GM19238 (cell line): Measurements from ENCODE around the gene ORM1.
A peak's percentile ranks its signal among the peaks of the same experiment; 100 is the strongest.

Source experiments
- DNase-seq: peaks from one replicate; pipeline ENCODE4 v3.0.0; 2011; ENCODE audit warnings: low spot score; ENCODE audit not compliant: insufficient read length

ORM1 gene

DNA sequence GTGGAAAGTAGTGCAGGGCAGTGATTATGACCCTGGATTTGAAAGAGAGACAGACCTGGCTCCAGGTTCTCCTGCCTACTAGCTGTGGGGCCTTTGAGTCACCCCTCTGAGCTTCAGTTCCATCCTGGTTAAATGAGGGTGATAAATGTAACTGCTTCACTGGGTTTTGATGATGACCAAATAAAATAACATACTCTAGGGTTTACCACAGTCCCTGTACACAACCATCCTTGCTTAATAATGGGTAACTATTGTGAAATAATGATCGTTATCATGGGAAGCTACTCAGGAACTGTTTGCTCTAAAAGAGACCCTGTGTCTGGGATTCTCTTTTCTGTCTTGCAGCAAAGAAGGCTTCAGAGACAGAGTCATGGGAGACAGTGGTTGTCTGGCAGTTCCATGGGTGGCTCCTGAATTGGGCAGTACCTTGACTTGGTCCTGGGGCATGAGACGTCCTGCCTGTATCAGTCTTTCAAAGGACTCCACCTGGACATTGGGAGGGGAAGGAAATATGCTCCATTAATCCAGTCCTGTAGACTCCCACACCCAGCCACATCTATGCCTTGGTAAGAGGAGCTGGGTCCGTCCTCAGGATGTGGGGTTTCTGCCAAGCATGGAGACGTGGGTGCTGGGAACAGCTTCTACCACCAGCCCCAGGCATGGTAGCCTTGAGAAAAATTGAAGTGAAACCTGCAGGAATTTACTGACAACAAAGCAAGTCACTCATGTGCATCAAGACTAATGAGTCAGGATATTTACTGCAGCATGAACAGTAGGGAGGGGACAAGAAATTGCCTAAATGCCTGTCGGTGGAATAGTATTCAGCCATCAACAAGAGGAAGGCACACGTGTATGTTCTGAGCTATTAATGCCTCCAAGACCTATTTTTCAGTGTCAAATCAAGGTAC is 41.5 kb downstream of the ORM1 start:
- DNase-seq = no peak

DNA sequence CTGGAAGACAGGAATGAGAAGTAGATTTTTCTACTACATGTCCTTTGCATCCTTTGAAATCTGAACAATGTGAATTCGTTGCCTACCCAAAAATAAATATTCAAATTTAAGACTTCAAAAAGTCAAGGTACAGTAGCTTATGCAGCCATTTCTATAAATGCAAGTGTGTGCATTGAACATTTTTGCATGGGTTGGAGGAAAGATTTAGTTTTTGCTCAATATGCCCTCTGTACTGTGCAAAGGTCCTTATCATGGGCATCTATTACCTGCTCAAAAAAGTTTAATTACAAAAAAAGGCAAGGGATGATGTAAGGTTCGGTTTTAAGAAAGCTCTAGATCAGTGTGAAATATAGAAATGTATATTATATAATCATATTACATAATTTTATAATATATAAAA is 42.3 kb downstream of the ORM1 start:
- no peak for DNase-seq

DNA sequence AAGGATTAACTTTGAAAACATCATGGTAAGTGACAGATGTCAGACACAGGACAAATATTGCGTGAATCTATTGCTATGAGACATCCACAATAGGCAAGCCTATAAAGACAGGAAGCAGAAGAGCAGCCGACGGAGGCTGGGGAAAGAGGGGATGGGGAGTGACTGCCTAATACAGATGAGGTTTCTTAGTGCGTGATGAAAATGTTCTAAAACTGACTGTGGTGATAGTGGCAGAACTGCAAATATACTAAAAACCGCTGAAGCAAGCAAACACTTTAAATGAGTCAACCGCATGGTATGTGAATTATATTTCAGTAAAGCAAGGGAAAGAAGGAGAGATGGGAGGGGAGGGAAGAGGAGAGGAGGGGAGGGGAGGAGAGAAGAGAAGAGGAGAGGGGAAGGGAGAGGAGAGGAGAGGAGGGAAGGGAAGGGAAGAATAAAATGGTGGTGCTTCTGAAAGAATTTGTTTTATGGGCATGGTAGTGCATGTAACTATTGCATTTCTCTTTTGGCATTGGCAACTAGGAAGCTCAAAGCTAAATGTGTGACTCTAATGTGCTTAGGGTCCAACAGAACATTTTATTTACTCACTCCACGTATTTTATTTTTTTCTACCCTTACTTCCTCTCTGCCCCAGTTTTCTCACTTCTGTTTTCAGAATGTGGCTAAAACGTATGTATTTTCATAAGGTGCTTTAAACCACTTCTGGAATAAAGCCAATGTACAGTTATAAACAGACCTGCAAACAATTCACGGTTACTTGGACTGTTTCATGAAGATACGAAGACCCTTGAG is 43.6 kb downstream of the ORM1 start:
- DNase-seq = no peak

DNA sequence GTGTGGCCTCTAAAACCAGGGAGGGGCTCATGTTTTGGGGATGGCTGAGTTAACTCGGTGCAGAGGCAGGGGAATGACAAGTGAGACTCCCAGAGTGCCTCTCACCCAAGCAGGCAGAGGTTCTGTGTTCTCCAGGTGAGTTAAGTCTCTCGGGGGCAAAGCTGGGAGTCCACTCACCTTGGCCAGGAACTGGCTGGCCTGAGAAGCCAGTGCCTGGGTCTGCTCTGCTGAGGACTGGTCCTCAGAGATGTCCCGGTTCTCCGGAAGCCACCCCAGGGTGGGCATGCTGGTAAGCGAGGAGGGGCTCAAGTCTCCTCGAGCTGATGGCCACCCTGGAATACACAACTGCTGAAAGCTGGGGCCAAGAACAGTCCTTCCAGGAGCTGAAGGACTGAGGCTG is 44.5 kb downstream of the ORM1 start:
- no peak for DNase-seq

DNA sequence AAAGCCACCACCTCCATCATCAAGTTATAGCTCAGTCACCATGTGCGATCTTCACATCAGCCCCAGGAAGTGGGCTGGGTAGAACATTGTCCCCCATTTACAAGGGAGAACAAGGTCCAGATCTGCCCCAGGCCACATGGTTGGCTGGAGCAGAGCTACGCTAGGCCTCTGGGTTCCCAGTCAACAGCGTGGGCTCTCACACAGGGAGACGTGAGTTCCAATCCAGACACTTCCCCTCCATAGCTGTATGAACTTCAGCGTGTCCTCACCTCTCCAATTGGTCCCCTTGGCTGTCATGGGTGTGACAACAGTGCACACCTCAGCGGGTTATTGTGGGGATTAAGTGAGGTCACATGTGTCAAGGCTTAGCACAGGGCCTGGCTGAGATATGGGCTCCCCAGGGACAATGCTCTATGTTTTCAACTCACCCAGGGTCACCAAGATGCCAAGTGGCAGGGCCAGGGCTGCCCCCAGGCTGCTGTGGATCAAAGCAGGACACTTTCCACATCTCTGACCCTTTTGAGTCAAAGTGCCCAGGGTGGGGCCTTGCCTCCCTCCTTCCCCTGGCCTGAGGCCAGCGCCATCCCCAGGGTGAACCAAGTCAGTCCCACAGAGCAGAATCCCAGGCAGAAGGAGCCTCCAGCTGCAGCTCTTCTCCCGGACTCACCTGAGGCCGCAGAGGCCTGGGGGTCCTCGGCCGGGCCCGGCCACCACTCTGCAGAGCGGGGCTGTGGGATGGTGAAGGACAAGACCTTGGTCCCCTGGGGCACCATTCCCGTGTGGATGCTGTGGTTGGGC is 45.1 kb downstream of the ORM1 start:
- no peak for DNase-seq

DNA sequence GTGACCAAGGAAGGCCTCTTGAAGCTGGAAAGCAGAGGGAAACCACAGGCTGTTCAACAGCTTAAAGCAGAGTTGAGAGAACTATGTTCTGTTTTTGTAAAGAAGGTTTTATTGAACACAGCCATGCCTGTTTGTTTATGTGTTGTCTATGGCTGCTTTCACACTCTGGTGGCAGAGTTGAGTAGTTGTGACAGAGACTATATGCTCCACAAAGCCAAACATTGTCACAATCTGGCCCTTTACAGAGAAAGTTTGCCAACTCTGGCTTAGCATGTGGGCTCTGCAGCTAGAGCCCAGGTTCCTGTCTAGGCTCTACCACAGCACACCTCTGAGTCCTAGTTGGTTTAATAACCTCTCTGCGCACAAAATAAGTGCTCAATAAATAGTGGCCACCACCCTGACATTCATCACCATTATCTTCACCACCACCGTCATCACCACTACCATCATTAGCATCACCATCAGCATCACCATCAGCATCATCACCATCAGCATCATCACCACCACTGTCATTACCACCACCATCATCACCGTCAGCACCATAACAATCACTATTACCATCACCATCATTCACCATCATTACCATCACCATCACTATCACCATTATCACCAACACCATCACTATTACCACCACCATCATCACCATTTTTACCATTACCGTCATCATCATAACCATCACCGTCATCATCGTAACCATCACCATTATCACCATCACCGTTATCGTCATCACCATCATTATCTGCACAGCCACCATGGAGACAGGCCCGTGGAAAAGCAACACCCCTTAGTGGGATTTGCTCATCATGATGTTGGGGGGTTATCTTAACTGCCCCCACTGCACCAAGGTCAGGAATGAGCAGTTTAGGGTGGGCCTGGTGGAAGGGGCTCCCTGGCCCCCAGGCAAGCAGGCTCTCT is 46.6 kb downstream of the ORM1 start:
- no peak for DNase-seq

DNA sequence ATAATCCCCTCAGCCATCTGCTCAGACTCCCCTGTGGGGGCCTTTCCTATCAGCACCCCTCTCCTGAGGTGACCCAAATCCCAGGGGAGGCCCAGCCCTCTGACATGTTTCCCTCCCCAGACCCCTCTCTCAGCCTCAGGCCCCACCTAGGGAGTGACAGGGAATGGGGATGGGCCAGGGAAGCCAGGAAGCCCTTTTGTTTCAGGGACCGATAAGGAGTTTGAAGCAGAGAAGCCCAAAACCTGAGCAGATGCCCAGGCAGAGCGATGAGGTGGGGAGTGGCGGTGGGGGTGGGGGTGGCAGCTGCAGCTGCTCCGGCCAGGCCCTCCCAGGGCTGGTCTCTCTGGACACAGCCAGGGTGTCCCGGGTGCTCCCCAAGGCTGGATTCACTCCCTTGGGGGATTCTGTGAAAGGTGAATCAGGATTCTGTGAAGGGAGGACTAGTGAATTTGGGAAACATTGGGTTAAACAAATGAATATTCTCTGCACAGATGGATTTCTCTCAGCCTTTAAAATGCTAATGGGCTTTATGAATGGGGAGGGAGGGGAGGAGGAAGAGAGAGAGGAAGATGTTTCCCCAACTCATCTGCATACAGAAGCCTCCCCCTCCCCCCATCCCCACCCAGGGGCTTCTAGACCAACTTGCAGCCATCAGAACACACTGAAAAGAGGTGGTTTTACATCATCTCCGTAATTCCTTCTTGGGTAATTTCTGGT is 47.5 kb downstream of the ORM1 start:
- no peak for DNase-seq

DNA sequence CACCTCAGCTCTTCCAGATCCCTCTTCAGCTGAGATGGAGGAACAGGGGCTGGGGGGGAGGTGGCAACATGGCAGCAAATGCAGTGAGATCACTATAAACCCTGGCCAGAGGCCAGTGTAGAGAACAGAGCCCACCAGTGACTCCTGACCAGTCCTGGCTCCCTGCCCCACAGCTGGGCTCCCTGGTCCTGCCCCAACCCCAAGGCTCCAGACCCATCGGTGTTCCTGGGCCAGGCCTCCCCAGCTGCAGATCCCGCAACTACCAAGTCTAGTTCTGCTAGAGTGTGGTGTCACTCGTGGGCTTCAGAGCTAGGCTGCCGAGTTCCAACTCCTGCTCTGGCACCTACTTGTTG is 48.0 kb downstream of the ORM1 start:
- no peak for DNase-seq

DNA sequence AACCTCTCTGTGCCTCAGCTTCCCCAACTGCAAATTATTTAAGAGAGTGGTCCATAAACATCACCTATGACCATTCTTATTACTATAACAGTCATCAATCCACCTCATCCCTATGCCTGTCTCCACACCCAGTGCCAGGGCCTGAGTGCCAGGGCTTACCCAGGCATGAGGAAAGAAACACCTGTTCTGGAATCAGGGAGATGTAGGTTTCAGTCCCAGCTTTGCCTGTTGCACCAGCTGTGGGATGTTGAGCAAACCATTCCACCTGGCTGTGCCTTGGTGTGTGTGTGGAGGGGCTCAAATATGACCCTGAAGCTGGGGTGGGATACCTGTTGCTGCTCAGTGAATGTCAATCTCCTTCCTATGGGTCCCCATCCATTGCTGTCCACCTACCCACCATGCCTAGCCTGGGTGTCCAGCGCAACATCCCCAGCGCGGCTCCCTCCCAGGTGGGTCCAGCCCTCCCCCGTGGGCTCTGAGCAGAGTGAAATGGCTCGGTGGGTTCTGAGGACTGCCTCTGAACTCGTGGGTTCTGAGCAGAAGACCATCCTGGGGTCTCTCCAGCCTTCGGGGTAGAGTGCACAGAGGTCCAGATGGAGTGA is 48.5 kb downstream of the ORM1 start:
- no peak for DNase-seq

DNA sequence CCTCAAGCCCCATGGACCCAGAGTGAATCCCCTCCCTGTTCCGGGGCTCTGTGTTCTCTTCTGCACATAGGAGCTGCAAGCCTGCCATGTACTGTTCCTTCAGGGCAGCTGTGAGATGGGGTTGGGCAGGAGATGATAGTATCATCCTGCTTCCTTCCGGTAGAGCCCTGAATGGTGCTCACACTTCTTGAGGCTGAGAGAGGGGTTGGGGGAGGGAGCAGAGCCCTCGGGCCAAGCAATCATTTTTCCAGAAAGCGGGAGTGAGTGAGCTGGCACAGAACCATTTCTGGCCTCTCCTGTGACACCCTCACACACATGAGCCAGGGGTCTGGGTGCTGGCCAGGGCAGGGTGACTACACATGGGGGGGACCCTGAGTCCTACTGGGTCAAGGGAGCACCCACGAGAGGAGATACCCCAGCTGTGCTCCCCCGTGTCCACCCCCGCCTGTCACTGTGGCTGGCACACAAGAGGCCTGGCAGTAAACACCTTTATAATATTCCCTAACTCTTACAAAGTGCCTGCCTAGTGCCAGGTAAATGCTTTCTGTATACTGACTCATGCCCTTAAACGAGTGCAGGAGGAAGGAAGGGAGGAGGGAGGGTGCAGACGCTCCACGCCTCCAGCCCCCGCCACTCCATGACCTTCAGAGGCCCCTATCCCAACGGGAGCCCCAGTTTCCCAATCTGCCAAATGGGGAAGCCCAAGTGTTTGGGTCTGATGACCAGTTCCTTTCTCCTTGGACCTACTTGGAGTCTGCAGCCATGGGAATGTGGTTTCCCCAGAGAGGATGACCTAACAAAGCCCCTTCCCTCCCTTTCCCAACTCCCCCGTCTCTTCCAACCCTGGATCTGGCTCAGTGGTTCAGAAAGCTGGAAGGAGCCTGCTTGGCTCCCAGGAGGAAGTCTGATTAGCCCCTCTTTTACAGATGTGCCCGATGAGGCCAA is 49.3 kb downstream of the ORM1 start:
- peak; percentile 43 for DNase-seq

DNA sequence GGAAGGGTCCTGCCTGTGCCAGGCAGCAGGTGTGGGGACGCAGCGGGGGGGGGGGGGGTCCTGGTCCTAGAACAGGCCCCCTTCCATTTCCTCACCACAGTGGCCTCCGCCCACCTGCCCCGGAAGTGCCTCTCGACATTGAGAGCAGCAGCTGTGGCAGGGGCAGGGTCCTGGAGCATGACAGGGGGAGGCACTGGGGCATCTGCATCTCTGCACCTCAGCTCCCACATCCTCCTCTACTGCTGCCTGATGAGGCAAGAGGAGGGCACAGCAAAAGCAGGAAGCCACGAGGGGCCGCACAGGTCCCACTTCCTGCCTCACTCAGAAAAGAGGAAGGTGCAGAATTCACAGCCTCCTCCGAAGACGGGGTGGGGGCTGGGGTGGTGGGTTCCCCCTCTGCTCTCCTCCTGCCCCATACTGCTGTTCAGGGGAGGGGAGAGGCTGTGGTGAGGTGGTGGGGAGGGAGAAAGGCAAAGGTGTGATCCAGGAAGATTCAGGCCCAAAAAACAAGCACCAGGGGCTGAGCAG is 50.1 kb downstream of the ORM1 start:
- peak; percentile 82 for DNase-seq

DNA sequence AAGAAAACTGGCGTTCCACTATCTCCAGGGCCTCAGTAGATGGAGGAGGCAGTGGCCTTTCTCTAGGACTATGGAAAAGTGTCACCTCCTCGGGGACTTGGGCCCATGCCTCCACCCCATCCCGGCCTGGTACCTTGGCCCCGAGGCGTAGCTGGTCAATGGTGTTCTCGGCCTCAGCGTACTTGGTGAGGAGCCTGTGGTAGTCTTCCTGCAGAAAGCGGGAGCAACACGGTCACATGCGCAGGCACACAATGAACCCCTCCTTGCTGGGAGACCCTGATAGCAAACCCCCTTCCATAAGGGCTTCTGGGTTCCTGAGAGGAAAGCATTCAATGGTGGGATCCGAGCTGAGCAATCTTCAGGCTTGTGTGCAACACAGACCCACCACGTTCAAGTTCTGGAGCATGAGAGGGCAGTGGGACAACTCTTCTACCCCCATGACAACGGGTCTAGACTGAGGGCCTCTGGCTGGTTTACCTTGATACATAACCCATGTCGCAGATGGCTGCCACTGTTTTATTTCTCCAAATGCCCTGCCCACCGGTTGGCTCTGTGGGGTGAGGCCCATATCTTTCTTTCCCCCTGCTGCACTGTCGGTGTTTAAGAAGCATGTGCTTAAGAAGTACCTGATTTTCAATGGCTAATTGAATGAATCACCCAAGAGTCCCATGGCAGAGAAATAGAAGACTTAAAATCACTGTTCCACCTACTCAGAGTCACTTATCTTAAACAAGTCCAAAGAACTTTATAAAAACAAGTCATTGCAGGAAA is 51.2 kb downstream of the ORM1 start:
- DNase-seq = no peak

DNA sequence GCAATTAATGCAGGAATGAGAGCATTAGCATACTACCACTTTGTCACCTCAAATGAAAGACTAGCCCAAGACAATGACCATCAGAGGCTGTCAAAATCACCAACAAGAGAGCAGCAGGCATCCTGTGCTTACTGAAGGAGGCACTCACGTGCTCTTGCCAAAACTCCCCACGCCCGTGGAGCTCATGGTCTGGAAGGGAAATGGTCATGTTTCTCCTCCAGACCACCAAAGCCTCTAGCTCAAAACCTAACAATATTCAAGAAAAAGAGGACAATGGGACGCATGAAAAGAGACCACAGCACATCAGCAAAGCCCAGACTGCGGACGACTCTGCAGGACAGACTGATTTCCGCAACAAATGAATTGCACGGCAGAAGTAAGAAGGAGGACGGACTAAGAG is 52.0 kb downstream of the ORM1 start:
- no peak for DNase-seq

DNA sequence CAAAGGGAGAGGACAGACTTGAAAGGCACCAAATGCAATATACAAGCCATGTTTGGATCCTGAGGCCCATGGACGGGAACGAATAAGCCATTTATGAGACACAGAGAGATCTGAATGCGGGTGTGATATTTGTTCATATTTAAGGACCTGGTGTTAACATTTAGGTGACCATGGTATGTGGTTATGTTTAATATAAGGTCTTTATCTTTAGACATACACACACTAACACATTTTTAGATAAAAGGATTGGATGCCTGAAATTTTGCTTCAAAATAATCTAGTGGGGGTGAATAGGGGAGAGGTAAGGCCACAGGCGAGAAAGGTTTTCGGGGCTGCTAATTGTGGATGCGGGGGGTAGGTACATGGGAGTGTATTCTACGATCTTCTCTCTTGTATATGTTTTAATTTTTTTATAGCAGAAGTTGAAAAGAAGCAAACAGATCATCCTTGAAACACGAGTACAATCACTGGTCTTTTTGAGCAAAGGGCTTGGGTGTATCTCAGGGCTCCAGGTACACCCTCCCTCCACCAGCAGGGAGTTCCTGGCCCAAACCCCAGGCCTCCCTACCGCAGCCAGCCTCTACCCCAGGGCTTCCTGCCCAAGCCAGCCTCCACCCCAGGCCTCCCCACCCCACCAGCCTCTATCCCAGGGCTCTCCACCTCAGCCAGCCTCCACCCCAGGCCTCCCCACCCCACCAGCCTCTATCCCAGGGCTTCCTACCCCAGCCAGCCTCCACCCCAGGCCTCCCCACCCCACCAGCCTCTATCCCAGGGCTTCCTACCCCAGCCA is 52.7 kb downstream of the ORM1 start:
- no peak for DNase-seq
